ENCODE data around the gene GORASP1. TPM values are rescaled to one million over a fixed set of nuclear protein-coding genes. Genes with fewer than 3 reads are reported as not detected.
A peak's percentile ranks its signal among the peaks of the same experiment; 100 is the strongest.

GORASP1 gene
- total RNA-seq, 1 donor from 2014 or later: 62.1 TPM

GRCh38 chr3:39051649-39052561 lies 55.5 kb downstream of the GORASP1 start, which contains the start of the genes SCN11A and WDR48:
TSS of gene SCN11A (minus strand) at chr3:39051944. CDS start at chr3:38950362, 101,582 bp downstream.
TSS of gene WDR48 (plus strand) at chr3:39052016. CDS start at chr3:39052026, 10 bp downstream.
- Mint-ChIP-seq H3K4me3 (ENCODE audit: unreplicated experiment) (peak within 1 kb of the TSS; percentile 94), H3K27ac (ENCODE audit: unreplicated experiment) (peak within 1 kb of the TSS; percentile 93), H3K9me3 (ENCODE audit: unreplicated experiment) (no peaks in the 10 kb centered on the region), H3K27me3 (ENCODE audit: unreplicated experiment) (peaks cover 28% of the 10 kb centered on the region), H3K4me1 (ENCODE audit: unreplicated experiment) (peaks cover 23% of the 10 kb centered on the region), H3K36me3 (ENCODE audit: unreplicated experiment) (no peaks in the 10 kb centered on the region)
- TF ChIP-seq CTCF (IDR thresholded peaks at IDR 0.05): no peak
- peak; percentile 93 for DNase-seq (ENCODE audit: extremely low spot score, unreplicated experiment)

- no peak overlapping the region for H3K27ac Mint-ChIP-seq (ENCODE audit: unreplicated experiment)
- no peaks in the 10 kb centered on the region for H3K36me3 Mint-ChIP-seq (ENCODE audit: unreplicated experiment)
- no peak for DNase-seq (ENCODE audit: extremely low spot score, unreplicated experiment)
- peaks cover 11% of the 10 kb centered on the region for H3K4me1 Mint-ChIP-seq (ENCODE audit: unreplicated experiment)
- no peak overlapping the region for H3K4me3 Mint-ChIP-seq (ENCODE audit: unreplicated experiment)
- peaks cover 37% of the 10 kb centered on the region for H3K27me3 Mint-ChIP-seq (ENCODE audit: unreplicated experiment)
- no peaks in the 10 kb centered on the region for H3K9me3 Mint-ChIP-seq (ENCODE audit: unreplicated experiment)
- TF ChIP-seq CTCF (IDR thresholded peaks at IDR 0.05): no peak
These were observed 57.4 kb downstream of the GORASP1 start for GRCh38 chr3:39050029-39050428.

Small RNA genes lying within 50 kb of the gene (microRNA-seq; reads per million reads assigned to microRNA genes)
- gene MIR6822 (ENCODE audit: unreplicated experiment): not detected

Other genes starting within 250 kb of the GORASP1 start
- gene SCN11A, start 55.7 kb downstream of the GORASP1 start, total RNA-seq: 0.08 and 0.18 TPM in 2 replicates
- 44.5 and 45.4 TPM in 2 replicates for gene WDR48, start 55.6 kb downstream of the GORASP1 start, total RNA-seq
- gene TTC21A, start 53 bp upstream of the GORASP1 start, total RNA-seq: 8.7 and 10.3 TPM in 2 replicates
- 12.8 and 15.1 TPM in 2 replicates for gene CSRNP1, start 46.0 kb upstream of the GORASP1 start, total RNA-seq
- not detected in 2 replicates for gene XIRP1, start 85.0 kb upstream of the GORASP1 start, total RNA-seq
- gene CX3CR1, start 172.4 kb upstream of the GORASP1 start, total RNA-seq: not detected in 2 replicates
- gene CCR8, start 222.1 kb upstream of the GORASP1 start, total RNA-seq: not detected in 2 replicates

Measured in osteocyte (in vitro differentiated cells).